IMR-90 (cell line): Measurements from ENCODE around the gene KIF6. TPM values are rescaled to one million over a fixed set of nuclear protein-coding genes. Genes with fewer than 3 reads are reported as not detected.

ENCODE experiments used
- ATAC-seq: fragments of 200-7000 bp; cut with Tn5 transposase; 2 replicates; pipeline ENCODE4 v1.9.1; 2020; ENCODE audit warnings: low read depth, mild to moderate bottlenecking, moderate library complexity
- BruUV-seq: library from RNA; stranded (reverse); fragments of 400-500 nt; replicated peaks from 2 replicates; lab custom pipeline; 2021; lab: Mats Ljungman, UMichigan
- CTCF ChIA-PET: fragments of 300-600 bp; formaldehyde crosslinking; extraction: SDS; loops from one replicate; lab custom pipeline; 2021; ENCODE audit warnings: antibody characterized with exemption; lab: Yijun Ruan, JAX
- POLR2A ChIA-PET: fragments of 300-600 bp; sonication (Branson Sonifier 250); formaldehyde crosslinking; loops from one replicate; lab custom pipeline; 2022; ENCODE audit warnings: antibody characterized with exemption; ENCODE audit not compliant: unreplicated experiment; lab: Charles Lee
- DNase-seq: peaks from one replicate; pipeline ENCODE4 v3.0.0; 2013
- H2AFZ ChIP-seq: replicated peaks from 2 replicates; pipeline ENCODE3; 2013; ENCODE audit warnings: low read length, mild to moderate bottlenecking; ENCODE audit not compliant: poor library complexity
- H2AK5ac ChIP-seq: 2 replicates; pipeline ENCODE4 v1.6.1; 2013; ENCODE audit warnings: low read depth, low read length, inconsistent platforms
- H2AK9ac ChIP-seq: replicated peaks from 2 replicates; pipeline ENCODE3; 2013; ENCODE audit warnings: mild to moderate bottlenecking, low read depth, low read length, moderate library complexity; ENCODE audit not compliant: poor library complexity
- H2BK120ac ChIP-seq: 2 replicates; pipeline ENCODE4 v1.6.1; 2013; ENCODE audit warnings: low read depth, low read length, inconsistent platforms
- H2BK15ac ChIP-seq: 3 replicates; pipeline ENCODE4 v1.6.1; 2013; ENCODE audit warnings: low read depth, low read length, inconsistent platforms
- H2BK20ac ChIP-seq: 2 replicates; pipeline ENCODE4 v1.6.1; 2013; ENCODE audit warnings: low read depth, mild to moderate bottlenecking, inconsistent platforms, low read length, moderate library complexity
- H2BK5ac ChIP-seq: 2 replicates; pipeline ENCODE4 v1.6.1; 2013; ENCODE audit warnings: mild to moderate bottlenecking, low read depth, low read length, inconsistent platforms; ENCODE audit not compliant: poor library complexity, severe bottlenecking
- H3K14ac ChIP-seq: replicated peaks from 2 replicates; pipeline ENCODE4 v1.6.1; 2013; ENCODE audit warnings: low read depth, low read length, inconsistent platforms
- H3K18ac ChIP-seq: 2 replicates; pipeline ENCODE4 v1.6.1; 2013; ENCODE audit warnings: low read depth, low read length, control low read depth
- H3K23ac ChIP-seq: 2 replicates; pipeline ENCODE4 v1.6.1; 2013; ENCODE audit warnings: low read depth, low read length, inconsistent platforms
- H3K27ac ChIP-seq: 2 replicates; pipeline ENCODE4 v1.5.1; 2013; ENCODE audit warnings: mild to moderate bottlenecking, control low read depth, low read length; ENCODE audit not compliant: insufficient read depth
- H3K27me3 ChIP-seq: 2 replicates; pipeline ENCODE4 v1.6.1; 2013; ENCODE audit warnings: low read length; ENCODE audit not compliant: control insufficient read depth, insufficient read depth
- H3K36me3 ChIP-seq: 2 replicates; pipeline ENCODE4 v1.6.1; 2013; ENCODE audit warnings: low read length, mixed read lengths; ENCODE audit not compliant: control insufficient read depth, insufficient read depth
- H3K4ac ChIP-seq: 2 replicates; pipeline ENCODE4 v1.6.1; 2013; ENCODE audit warnings: low read depth, low read length, inconsistent platforms
- H3K4me1 ChIP-seq: 2 replicates; pipeline ENCODE4 v1.6.1; 2013; ENCODE audit warnings: low read length, mixed read lengths; ENCODE audit not compliant: control insufficient read depth, insufficient read depth
- H3K4me2 ChIP-seq: 2 replicates; pipeline ENCODE4 v1.6.1; 2013; ENCODE audit warnings: low read depth, mild to moderate bottlenecking, control low read depth, low read length, moderate library complexity
- H3K4me3 ChIP-seq: 2 replicates; pipeline ENCODE4 v1.5.1; 2013; ENCODE audit warnings: low read depth, mild to moderate bottlenecking, control low read depth, low read length, moderate library complexity; ENCODE audit not compliant: insufficient read depth
- H3K56ac ChIP-seq: 2 replicates; pipeline ENCODE4 v1.6.1; 2013; ENCODE audit warnings: low read length, inconsistent platforms; ENCODE audit not compliant: insufficient read depth; ENCODE audit errors: extremely low read depth
- H3K79me1 ChIP-seq, 2 experiments: 2 replicates each; pipeline ENCODE4 v1.6.1; 2013; ENCODE audit warnings: low read length in 2 of 2, inconsistent platforms in 1 of 2, low read depth in 1 of 2
- H3K9ac ChIP-seq: 2 replicates; pipeline ENCODE4 v1.6.1; 2013; ENCODE audit warnings: low read depth, low read length, control low read depth
- H3K9me1 ChIP-seq: 2 replicates; pipeline ENCODE4 v1.6.1; 2013; ENCODE audit warnings: low read length, inconsistent platforms; ENCODE audit not compliant: insufficient read depth
- H3K9me3 ChIP-seq: 2 replicates; pipeline ENCODE4 v1.6.1; 2013; ENCODE audit warnings: low read length; ENCODE audit not compliant: control insufficient read depth, insufficient read depth
- H4K20me1 ChIP-seq: 2 replicates; pipeline ENCODE4 v1.6.1; 2013; ENCODE audit warnings: low read length, inconsistent platforms; ENCODE audit not compliant: insufficient read depth
- H4K5ac ChIP-seq: 2 replicates; pipeline ENCODE4 v1.6.1; 2013; ENCODE audit warnings: mild to moderate bottlenecking, low read depth, low read length, control low read depth
- H4K8ac ChIP-seq, 2 experiments: 2 replicates each; pipeline ENCODE4 v1.6.1; 2013; ENCODE audit warnings: low read depth in 2 of 2, low read length in 2 of 2, control low read depth in 1 of 2, inconsistent platforms in 1 of 2
- H4K91ac ChIP-seq: 2 replicates; pipeline ENCODE4 v1.6.1; 2013; ENCODE audit warnings: low read depth, low read length, inconsistent platforms; ENCODE audit not compliant: insufficient read depth
- CHD1 ChIP-seq: IDR thresholded peaks from 2 replicates; pipeline ENCODE4 v1.6.1; 2012; ENCODE audit warnings: low read depth, low read length, improper control_type of control experiment
- ELK1 ChIP-seq: fragments of 150-350 bp; IDR thresholded peaks from 2 replicates; pipeline ENCODE4 v1.6.1; 2016; ENCODE audit warnings: low read depth, mild to moderate bottlenecking, low read length, moderate library complexity, borderline replicate concordance
- FOS ChIP-seq: fragments of 150-350 bp; IDR thresholded peaks from 2 replicates; pipeline ENCODE4 v1.6.1; 2016; ENCODE audit warnings: low read depth, low read length
- MAFK ChIP-seq: IDR thresholded peaks from 2 replicates; pipeline ENCODE4 v1.6.1; 2012; ENCODE audit warnings: low read depth, low read length, improper control_type of control experiment
- MAZ ChIP-seq: IDR thresholded peaks from 2 replicates; pipeline ENCODE4 v1.6.1; 2012; ENCODE audit warnings: low read depth, mild to moderate bottlenecking, low read length, improper control_type of control experiment, moderate library complexity, borderline replicate concordance
- MXI1 ChIP-seq: IDR thresholded peaks from 2 replicates; pipeline ENCODE4 v1.6.1; 2012; ENCODE audit warnings: low read depth, mild to moderate bottlenecking, low read length, moderate library complexity, borderline replicate concordance
- NFE2L2 ChIP-seq: fragments of 150-350 bp; IDR thresholded peaks from 2 replicates; pipeline ENCODE4 v1.6.1; 2016; ENCODE audit warnings: low read depth, mild to moderate bottlenecking, low read length
- POLR2A ChIP-seq: IDR thresholded peaks from 2 replicates; pipeline ENCODE4 v1.6.1; 2012; ENCODE audit warnings: mild to moderate bottlenecking, low read depth, low read length
- RAD21 ChIP-seq: IDR thresholded peaks from 2 replicates; pipeline ENCODE4 v1.6.1; 2012; ENCODE audit warnings: low read length, improper control_type of control experiment
- RFX5 ChIP-seq: IDR thresholded peaks from 2 replicates; pipeline ENCODE4 v1.8.0; 2012; ENCODE audit warnings: low read depth, mild to moderate bottlenecking, low read length, moderate library complexity
- SMC3 ChIP-seq: fragments of 150-350 bp; IDR thresholded peaks from 2 replicates; pipeline ENCODE4 v1.6.1; 2016; ENCODE audit warnings: low read depth, mild to moderate bottlenecking, antibody characterized with exemption, low read length, moderate library complexity
- USF2 ChIP-seq: fragments of 150-350 bp; IDR thresholded peaks from 2 replicates; pipeline ENCODE4 v1.6.1; 2017; ENCODE audit warnings: mild to moderate bottlenecking, antibody characterized with exemption, low read length, low read depth
- WGBS, 2 experiments: methylation state at CpG; one replicate each; pipeline versions ENCODE4 v1.1.5 to v1.1.7; 2013; ENCODE audit warnings: missing lambda C conversion rate in 2 of 2; ENCODE audit not compliant: insufficient read length in 1 of 2; ENCODE audit errors: extremely low coverage in 2 of 2; 5-methylcytosine and 5-hydroxymethylcytosine counted together
- dilution Hi-C: fragments of 300-500 bp; cut with HindIII; formaldehyde crosslinking; loops from one replicate; pipeline ENCODE4 v1.14.3; 2018; ENCODE audit warnings: low sequenced_read_pairs; ENCODE audit not compliant: unreplicated experiment
- in situ Hi-C: fragments of 300-500 bp; cut with MboI; formaldehyde crosslinking; loops from 3 replicates; pipeline ENCODE4 v1.14.3; 2019; ENCODE audit warnings: low sequenced_read_pairs, inconsistent platforms, mixed read lengths
- intact Hi-C: fragments of 100-400 bp; cut with micrococcal nuclease; formaldehyde crosslinking; loops from 2 replicates; pipeline ENCODE4 v1.10.0; 2022
- polyA plus RNA-seq, 3 experiments: library from polyadenylated mRNA; depleted of rRNA; stranded (reverse); fragments of >200 nt; gene quantifications; 2 replicates each; pipeline ENCODE4 v1.2.3, GENCODE V29; 2012; ENCODE audit warnings: low replicate concordance in 1 of 3
- total RNA-seq: library from RNA; depleted of rRNA; stranded (reverse); fragments of >200 nt; gene quantifications from 2 replicates; pipeline ENCODE4 v1.2.3, GENCODE V29; 2012
- TF ChIP-seq, protein P1 (sequence below): conservative IDR thresholded peaks from 2 replicates; pipeline ENCODE4 v1.5.1; 2012; ENCODE audit warnings: mild to moderate bottlenecking, low read depth, low read length, improper control_type of control experiment

The KIF6 gene
- total and polyA plus RNA-seq, 2 of the 4 experiments (the other 2 are of a cell fraction), result under 0.01 to 0.10 TPM

DNA sequence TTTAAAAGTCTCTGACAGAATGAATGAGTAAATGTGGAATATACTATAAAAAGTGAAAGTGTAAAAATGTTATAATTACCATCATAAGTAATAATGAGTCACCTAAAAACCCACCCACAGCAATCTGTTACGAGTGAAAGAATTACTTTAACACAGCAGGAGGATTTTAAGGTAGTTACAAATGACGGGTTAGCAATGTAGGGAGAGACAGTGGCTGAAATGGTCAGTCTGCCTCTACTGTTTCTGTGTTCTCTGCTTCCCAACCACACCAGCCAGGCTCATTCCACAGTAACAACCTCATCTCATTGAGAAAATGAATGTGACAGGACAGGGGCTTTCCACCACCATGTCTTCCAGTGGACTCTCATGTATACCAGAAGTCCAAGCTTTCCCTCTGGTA is 278.3 kb downstream of the KIF6 start:
- ChIA-PET CTCF (interaction anchor here (0.5 kb wide), 1 partner anchor 113 kb away, joined by 6 read pairs; no protein-coding TSS in a partner anchor), POLR2A (no interaction called here)
- Histone ChIP-seq H3K9ac (no peak overlapping the region), H2AK9ac (no peak overlapping the region), H3K18ac (no peak overlapping the region), H3K23ac (no peak overlapping the region), H4K91ac (no peak overlapping the region), H3K4ac (no peak overlapping the region), H3K4me2 (no peak overlapping the region), H2BK5ac (no peak overlapping the region), H3K9me3 (no peaks in the 10 kb centered on the region; the same call in 1 of the 2 replicates), H3K27me3 (no peaks in the 10 kb centered on the region), H4K5ac (no peak overlapping the region), H3K27ac (no peak overlapping the region), H3K4me1 (no peaks in the 10 kb centered on the region), H2AFZ (peak overlapping the region; percentile 54), H3K79me1 (no peaks in the 10 kb centered on the region), H2BK20ac (no peak overlapping the region), H2BK15ac (no peak overlapping the region), H3K14ac (no peak overlapping the region), H3K9me1 (no peaks in the 10 kb centered on the region), H2BK120ac (no peak overlapping the region), H4K8ac (no peak overlapping the region), H2AK5ac (no peak overlapping the region), H3K56ac (no peak overlapping the region), H4K20me1 (no peaks in the 10 kb centered on the region), H3K36me3 (no peaks in the 10 kb centered on the region), H3K4me3 (no peak overlapping the region)
- ATAC-seq, result no peak
- no peak for DNase-seq
- intact Hi-C loops, result no loop called here
- BruUV-seq, result no TSS peak
- dilution Hi-C loops, result no loop called here
- in situ Hi-C loops, result no loop called here
- WGBS, 2 experiments, result no CpG with 5 or more reads among the region's 2 CpGs
- TF ChIP-seq, protein P1, sequence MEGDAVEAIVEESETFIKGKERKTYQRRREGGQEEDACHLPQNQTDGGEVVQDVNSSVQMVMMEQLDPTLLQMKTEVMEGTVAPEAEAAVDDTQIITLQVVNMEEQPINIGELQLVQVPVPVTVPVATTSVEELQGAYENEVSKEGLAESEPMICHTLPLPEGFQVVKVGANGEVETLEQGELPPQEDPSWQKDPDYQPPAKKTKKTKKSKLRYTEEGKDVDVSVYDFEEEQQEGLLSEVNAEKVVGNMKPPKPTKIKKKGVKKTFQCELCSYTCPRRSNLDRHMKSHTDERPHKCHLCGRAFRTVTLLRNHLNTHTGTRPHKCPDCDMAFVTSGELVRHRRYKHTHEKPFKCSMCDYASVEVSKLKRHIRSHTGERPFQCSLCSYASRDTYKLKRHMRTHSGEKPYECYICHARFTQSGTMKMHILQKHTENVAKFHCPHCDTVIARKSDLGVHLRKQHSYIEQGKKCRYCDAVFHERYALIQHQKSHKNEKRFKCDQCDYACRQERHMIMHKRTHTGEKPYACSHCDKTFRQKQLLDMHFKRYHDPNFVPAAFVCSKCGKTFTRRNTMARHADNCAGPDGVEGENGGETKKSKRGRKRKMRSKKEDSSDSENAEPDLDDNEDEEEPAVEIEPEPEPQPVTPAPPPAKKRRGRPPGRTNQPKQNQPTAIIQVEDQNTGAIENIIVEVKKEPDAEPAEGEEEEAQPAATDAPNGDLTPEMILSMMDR, result no peak
- no peak for TF ChIP-seq FOS
- TF ChIP-seq MXI1, result no peak
- TF ChIP-seq SMC3, result no peak
- no peak for TF ChIP-seq NFE2L2
- no peak for TF ChIP-seq MAZ
- TF ChIP-seq RFX5, result no peak
- no peak for TF ChIP-seq CHD1
- TF ChIP-seq POLR2A, result no peak
- no peak for TF ChIP-seq ELK1
- no peak for TF ChIP-seq USF2
- no peak for TF ChIP-seq MAFK
- no peak for TF ChIP-seq RAD21
